Esophagus muscularis mucosa (tissue), 4 donors: Measurements from ENCODE around the gene PRSS8. TPM values are rescaled to one million over a fixed set of nuclear protein-coding genes. Genes with fewer than 3 reads are reported as not detected.
"Not testable (repeated sequence)": the region's sequence is repeated elsewhere in the genome, so short reads cannot be mapped to it uniquely, and the experiment has no call there.

ENCODE experiments used
- DNase-seq: peaks from one replicate; pipeline ENCODE4 v3.0.0-alpha.2; 2017; ENCODE audit errors: extremely low spot score
- H3K27ac ChIP-seq, 4 donors: fragments of 200-600 bp; sonication (generic); replicated peaks in 1 of 4; 1 replicate in 3 of 4; 2 replicates in 1 of 4; pipeline ENCODE4 v1.5.1; 2016 to 2019; ENCODE audit warnings: mild to moderate bottlenecking in 1 of 4
- H3K27me3 ChIP-seq, 4 donors: fragments of 200-600 bp; sonication (generic); one replicate each; pipeline versions ENCODE4 v1.5.1 to v1.6.0; 2016 to 2019
- H3K36me3 ChIP-seq, 4 donors: fragments of 200-600 bp; sonication (generic); one replicate each; pipeline ENCODE4 v1.5.1; 2016 to 2019
- H3K4me1 ChIP-seq, 4 donors: fragments of 200-600 bp; sonication (generic); one replicate each; pipeline ENCODE4 v1.5.1; 2016 to 2019
- H3K4me3 ChIP-seq, 4 donors: fragments of 200-600 bp; sonication (generic); 1 replicate in 2 of 4; 2 replicates in 2 of 4; pipeline ENCODE4 v1.5.1; 2016 to 2019; ENCODE audit warnings: mild to moderate bottlenecking in 4 of 4, moderate library complexity in 1 of 4
- H3K9me3 ChIP-seq, 4 donors: fragments of 200-600 bp; sonication (generic); 1 replicate in 3 of 4; 2 replicates in 1 of 4; pipeline ENCODE4 v1.5.1; 2016 to 2019
- EP300 ChIP-seq: sonication (generic); formaldehyde crosslinking; IDR thresholded peaks from one replicate; pipeline ENCODE4 v1.6.1; 2017; ENCODE audit warnings: antibody characterized with exemption
- POLR2A ChIP-seq: fragments of 450-650 bp; IDR thresholded peaks from one replicate; pipeline ENCODE4 v1.6.1; 2017; ENCODE audit warnings: antibody characterized with exemption, moderate library complexity, mild to moderate bottlenecking, low read depth
- POLR2AphosphoS5 ChIP-seq, 2 donors: sonication (generic); formaldehyde crosslinking; IDR thresholded peaks; one replicate each; pipeline ENCODE4 v1.6.1; 2017; ENCODE audit warnings: antibody characterized with exemption in 2 of 2
- WGBS: methylation state at CpG from one replicate; pipeline ENCODE4 v1.1.5; 2018; 5-methylcytosine and 5-hydroxymethylcytosine counted together
- intact Hi-C: fragments of 100-400 bp; cut with DNase I; formaldehyde crosslinking; loops from one replicate; pipeline ENCODE4 v1.15.1; 2023
- total RNA-seq, 4 donors: library from RNA; depleted of rRNA; stranded (reverse); fragments of >200 nt; gene quantifications; one replicate each; pipeline versions ENCODE4 v1.1.0 to v1.2.1, GENCODE V29; 2016
- TF ChIP-seq, protein P1 (sequence below), 3 experiments: fragments of 200-600 bp in 2 of 3; fragments of 450-650 bp in 1 of 3; sonication (generic) in 2 of 3; IDR thresholded peaks; one replicate each; pipeline ENCODE4 v1.5.1; 2017 to 2019; ENCODE audit warnings: antibody characterized with exemption in 3 of 3, mild to moderate bottlenecking in 2 of 3, moderate library complexity in 1 of 3

The PRSS8 gene
- total RNA-seq, 4 donors from 2014 or later: 0.34 TPM; not detected in 3

DNA sequence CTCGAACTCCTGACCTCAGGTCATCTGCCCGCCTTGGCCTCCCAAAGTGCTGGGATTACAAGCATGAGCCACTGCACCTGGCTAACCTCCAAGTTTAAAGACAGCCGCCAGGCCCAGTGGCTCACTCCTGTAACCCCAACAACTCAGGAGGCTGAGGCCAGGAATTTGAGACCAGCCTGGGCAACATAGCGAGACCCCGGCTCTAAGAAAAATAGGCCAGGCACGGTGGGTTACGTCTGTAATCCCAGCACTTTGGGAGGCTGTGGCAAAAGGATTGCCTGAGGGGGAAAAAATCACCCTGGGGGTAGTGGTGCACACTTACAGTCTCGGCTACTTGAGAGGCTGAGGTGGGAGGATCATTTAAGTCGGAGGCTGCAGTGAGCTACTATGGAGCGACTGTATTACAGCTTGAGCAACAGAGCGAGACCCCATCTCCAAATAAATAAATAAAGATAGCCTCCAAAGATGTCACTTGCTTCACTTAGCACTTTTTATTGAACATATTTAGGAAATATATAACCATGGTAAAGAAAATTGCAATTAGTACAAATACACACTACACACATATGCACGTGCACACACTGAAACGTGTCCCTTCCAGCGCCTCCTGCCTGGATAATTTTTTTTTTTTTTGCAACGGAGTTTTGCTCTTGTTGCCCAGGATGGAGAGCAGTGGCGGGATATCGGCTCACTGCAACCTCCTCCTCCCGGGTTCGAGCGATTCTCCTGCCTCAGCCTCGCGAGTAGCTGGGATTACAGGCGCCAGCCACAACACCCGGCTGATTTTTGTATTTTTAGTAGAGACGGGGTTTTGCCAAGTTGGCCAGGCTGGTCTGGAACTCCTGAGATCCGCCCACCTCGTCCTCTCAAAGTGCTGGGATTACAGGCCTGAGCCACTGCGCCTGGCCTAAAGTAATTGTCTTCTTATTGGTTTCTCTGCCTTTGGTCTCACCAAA lies 28.7 kb downstream of the PRSS8 start:
- intact Hi-C loops: loop anchor here (5.0 kb wide), 1 partner anchor 36 kb away; no protein-coding TSS in a partner anchor
- no peak for DNase-seq
- Histone ChIP-seq H3K4me3 (no peak overlapping the region), H3K27me3 (no peaks in the 10 kb centered on the region), H3K9me3 (no peaks in the 10 kb centered on the region), H3K36me3 (peaks cover 20 to 28% (median 27%) of the 10 kb centered on the region in 4 donors), H3K4me1 (peaks cover 24 to 33% (median 29%) of the 10 kb centered on the region in 4 donors), H3K27ac (peak overlapping the region in 2 of 4 donors; percentile 46 to 76)
- TF ChIP-seq, protein P1, sequence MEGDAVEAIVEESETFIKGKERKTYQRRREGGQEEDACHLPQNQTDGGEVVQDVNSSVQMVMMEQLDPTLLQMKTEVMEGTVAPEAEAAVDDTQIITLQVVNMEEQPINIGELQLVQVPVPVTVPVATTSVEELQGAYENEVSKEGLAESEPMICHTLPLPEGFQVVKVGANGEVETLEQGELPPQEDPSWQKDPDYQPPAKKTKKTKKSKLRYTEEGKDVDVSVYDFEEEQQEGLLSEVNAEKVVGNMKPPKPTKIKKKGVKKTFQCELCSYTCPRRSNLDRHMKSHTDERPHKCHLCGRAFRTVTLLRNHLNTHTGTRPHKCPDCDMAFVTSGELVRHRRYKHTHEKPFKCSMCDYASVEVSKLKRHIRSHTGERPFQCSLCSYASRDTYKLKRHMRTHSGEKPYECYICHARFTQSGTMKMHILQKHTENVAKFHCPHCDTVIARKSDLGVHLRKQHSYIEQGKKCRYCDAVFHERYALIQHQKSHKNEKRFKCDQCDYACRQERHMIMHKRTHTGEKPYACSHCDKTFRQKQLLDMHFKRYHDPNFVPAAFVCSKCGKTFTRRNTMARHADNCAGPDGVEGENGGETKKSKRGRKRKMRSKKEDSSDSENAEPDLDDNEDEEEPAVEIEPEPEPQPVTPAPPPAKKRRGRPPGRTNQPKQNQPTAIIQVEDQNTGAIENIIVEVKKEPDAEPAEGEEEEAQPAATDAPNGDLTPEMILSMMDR (IDR thresholded peaks at IDR 0.05): no peak
- TF ChIP-seq EP300 (no peak), POLR2AphosphoS5 (IDR thresholded peaks at IDR 0.05) (no peak), POLR2A (no peak)
- WGBS: 93% methylated on average over 26 of the region's 28 CpGs

DNA sequence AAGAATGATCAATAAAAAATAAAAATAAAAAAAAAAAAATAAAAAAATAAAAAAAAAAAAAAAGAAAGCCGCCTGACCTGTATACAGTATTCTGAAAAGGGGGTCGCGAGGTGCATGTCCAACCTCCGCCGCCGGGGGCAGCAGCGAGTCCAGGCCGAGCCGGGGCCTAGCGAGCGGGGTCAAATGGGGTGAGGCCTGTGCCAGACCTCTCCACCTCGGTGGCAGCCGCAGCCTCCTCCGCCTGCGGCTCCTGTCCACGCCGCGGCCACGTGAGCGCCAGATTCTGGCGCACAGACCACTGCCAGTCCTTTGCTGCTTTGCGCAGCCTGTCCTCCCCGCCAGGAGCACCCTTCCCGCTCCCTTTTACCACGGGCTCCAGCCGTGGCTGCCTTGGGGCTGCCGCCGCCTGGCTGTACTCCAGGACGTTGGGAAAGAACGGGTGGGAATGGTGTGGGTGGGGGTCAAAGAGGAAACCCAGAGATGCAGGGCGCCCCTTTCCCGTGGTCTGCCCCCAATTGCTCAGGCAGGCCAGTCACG lies 29.8 kb downstream of the PRSS8 start:
- peak; percentile 96 for DNase-seq
- intact Hi-C loops: loop anchor here (5.0 kb wide), 1 partner anchor 37 kb away; no protein-coding TSS in a partner anchor
- Histone ChIP-seq H3K27ac (peak overlapping the region; percentile 46 to 76 (median 71)), H3K36me3 (peaks cover 9 to 17% (median 16%) of the 10 kb centered on the region in 4 donors), H3K9me3 (no peaks in the 10 kb centered on the region), H3K27me3 (no peaks in the 10 kb centered on the region), H3K4me3 (peak overlapping the region; percentile 28 to 41 (median 32)), H3K4me1 (peaks cover 24 to 33% (median 29%) of the 10 kb centered on the region in 4 donors)
- WGBS: 12% methylated on average over 31 of the region's 33 CpGs
- TF ChIP-seq POLR2A: no peak
- no peak for TF ChIP-seq EP300
- TF ChIP-seq, protein P1 (IDR thresholded peaks at IDR 0.05): peak; percentile 73 to 80 (median 79)
- peak; percentile 47 to 81 for TF ChIP-seq POLR2AphosphoS5 (IDR thresholded peaks at IDR 0.05)

DNA sequence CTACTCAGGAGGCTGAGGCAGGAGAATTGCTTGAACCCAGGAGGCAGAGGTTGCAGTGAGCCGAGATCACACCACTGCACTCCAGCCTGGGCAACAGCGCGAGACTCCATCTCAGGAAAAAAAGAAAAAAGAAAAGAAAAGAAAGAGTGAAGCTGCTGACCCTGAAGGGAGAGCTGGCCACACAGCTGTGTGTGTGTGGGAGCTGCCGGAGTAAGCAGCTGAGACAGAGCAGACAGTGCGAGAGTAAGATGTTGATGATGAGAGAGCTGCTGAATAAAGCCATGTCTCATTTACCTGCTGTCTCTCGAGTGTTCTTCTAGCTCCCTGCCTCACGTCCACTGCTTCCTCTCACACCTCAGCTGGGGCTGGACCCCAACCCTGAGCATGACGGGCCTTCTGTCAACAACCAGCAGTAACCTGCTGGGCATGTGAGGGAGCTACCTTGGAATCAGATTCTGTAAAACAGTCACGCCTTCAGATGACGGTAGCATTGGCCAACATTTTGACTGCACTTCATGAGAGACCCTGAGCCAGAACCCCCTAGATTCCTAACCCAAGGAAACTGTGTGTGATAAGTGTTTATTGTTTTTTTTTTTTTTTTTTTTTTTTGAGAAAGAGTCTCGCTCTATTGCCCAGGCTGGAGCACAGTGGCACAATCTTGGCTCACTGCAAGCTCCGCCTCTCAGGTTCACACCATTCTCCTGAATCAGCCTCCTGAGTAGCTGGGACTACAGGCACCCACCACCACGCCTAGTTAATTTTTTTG lies 34.5 kb downstream of the PRSS8 start:
- intact Hi-C loops, H3K27me3 ChIP-seq, H3K36me3 ChIP-seq, H3K4me1 ChIP-seq, H3K27ac ChIP-seq, DNase-seq, H3K9me3 ChIP-seq, H3K4me3 ChIP-seq: not testable (repeated sequence)
- WGBS: 85% methylated on average over 13 of the region's 13 CpGs

DNA sequence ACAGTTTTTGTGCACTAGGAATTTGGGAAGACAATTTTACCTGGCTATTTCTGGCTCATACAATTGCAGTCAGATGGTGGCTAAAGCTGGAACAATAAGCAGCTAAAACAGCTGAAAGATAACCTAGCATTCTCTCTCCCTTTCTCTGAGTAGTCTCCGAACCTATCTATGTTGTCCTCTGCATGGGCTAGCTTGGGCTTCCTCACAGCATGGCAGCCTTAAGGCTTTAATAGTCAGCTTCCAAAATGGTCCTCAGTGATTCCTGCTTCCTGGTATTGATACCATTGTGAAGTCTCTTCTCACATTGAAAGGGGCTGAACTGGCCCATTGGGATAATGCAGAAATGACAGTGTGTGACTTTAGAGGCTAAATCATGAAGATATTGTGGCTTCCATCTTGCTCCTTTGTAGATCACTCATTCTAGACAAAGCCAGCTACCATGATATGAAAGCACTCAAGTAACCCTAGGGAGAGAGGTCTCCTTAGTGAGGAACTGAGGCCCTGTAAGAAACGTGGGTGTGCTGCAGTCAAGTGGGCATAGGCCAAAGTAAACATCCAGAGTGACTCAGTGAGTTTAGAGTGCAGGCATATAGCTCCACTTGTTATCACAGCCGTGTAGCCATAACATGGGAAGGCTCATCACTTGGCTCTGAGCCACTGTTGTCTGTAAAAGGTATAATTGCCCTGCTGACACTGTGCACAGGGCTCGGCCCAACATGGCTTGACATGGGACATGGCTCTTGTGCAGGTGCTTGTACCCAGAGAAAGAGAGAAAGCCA lies 35.5 kb downstream of the PRSS8 start:
- Histone ChIP-seq H3K9me3 (peaks cover 0 to 6% (median 0%) of the 10 kb centered on the region in 4 donors), H3K4me1 (peaks cover 0 to 7% (median 5%) of the 10 kb centered on the region in 4 donors), H3K27ac (no peak overlapping the region), H3K36me3 (no peaks in the 10 kb centered on the region), H3K27me3 (no peaks in the 10 kb centered on the region), H3K4me3 (no peak overlapping the region)
- no peak for TF ChIP-seq EP300
- TF ChIP-seq, protein P1 (IDR thresholded peaks at IDR 0.05): no peak
- no peak for TF ChIP-seq POLR2A
- TF ChIP-seq POLR2AphosphoS5 (IDR thresholded peaks at IDR 0.05): no peak
- WGBS: 61% methylated on average over 2 of the region's 4 CpGs
- no peak for DNase-seq
- intact Hi-C loops: loop anchor here (5.0 kb wide), 1 partner anchor 113 kb away; the partner anchor contains the start of gene HSD3B7
